ENCODE measurements around the gene PITPNM3. TPM values are rescaled to one million over a fixed set of nuclear protein-coding genes. Genes with fewer than 3 reads are reported as not detected.

PITPNM3 gene
- total and polyA plus RNA-seq, 10 donors: 5.4 to 215 (median 125) TPM

- no peak overlapping the region for H3K4me3 ChIP-seq
- H3K27ac ChIP-seq: peak overlapping the region in 3 of 8 donors; percentile 8 to 80 (median 14)
- intact Hi-C loops (cut with DNase I; ENCODE audit: low total_unique reads): no loop called here
- TF ChIP-seq POLR2AphosphoS5 (IDR thresholded peaks at IDR 0.05): no peak
- TF ChIP-seq CTCF (IDR thresholded peaks at IDR 0.05 in 8 of 11, conservative IDR thresholded peaks at IDR 0.05 in 3 of 11): no peak
- no peak for TF ChIP-seq POLR2A (IDR thresholded peaks at IDR 0.05)
- peaks cover 0 to 100% (median 67%) of the 10 kb centered on the region in 6 donors for H3K36me3 ChIP-seq
- 63 to 87% (median 77%) methylated on average over 7 of the region's 7 CpGs for WGBS, 5 donors
- no peaks in the 10 kb centered on the region for H3K9me3 ChIP-seq
- H3K27me3 ChIP-seq (replicated peaks in 1 of 7): no peaks in the 10 kb centered on the region
- peaks cover 0 to 32% (median 10%) of the 10 kb centered on the region in 6 donors for H3K4me1 ChIP-seq
- DNase-seq: no peak
Measured at GRCh38 chr17:6591599-6592158, 35.3 kb upstream of the PITPNM3 start.

- intact Hi-C loops (cut with DNase I; ENCODE audit: low total_unique reads): no loop called here
- Histone ChIP-seq H3K27ac (peak overlapping the region in 3 of 8 donors; percentile 21 to 43 (median 25)), H3K9me3 (peaks cover 0 to 11% (median 8%) of the 10 kb centered on the region in 8 donors), H3K4me3 (no peak overlapping the region), H3K36me3 (peaks cover 7 to 100% (median 60%) of the 10 kb centered on the region in 6 donors), H3K27me3 (replicated peaks in 1 of 7) (no peaks in the 10 kb centered on the region), H3K4me1 (peaks cover 0 to 9% (median 0%) of the 10 kb centered on the region in 6 donors)
- DNase-seq: no peak
- 91 to 97% (median 93%) methylated on average over 14 to 15 of the region's 15 CpGs for WGBS, 5 donors
- TF ChIP-seq POLR2AphosphoS5 (IDR thresholded peaks at IDR 0.05) (no peak), POLR2A (IDR thresholded peaks at IDR 0.05) (no peak), CTCF (IDR thresholded peaks at IDR 0.05 in 8 of 11, conservative IDR thresholded peaks at IDR 0.05 in 3 of 11) (no peak)
Measured at GRCh38 chr17:6589266-6589946, 33.1 kb upstream of the PITPNM3 start.

- Histone ChIP-seq H3K36me3 (peaks cover 7 to 100% (median 56%) of the 10 kb centered on the region in 6 donors), H3K27me3 (replicated peaks in 1 of 7) (no peaks in the 10 kb centered on the region), H3K4me1 (peaks cover 0 to 3% (median 0%) of the 10 kb centered on the region in 6 donors), H3K9me3 (peaks cover 0 to 11% (median 8%) of the 10 kb centered on the region in 8 donors), H3K27ac (peak overlapping the region in 1 of 8 donors; percentile 43), H3K4me3 (no peak overlapping the region)
- no peak for DNase-seq
- intact Hi-C loops (cut with DNase I; ENCODE audit: low total_unique reads): no loop called here
- WGBS, 5 donors: 87 to 93% (median 91%) methylated on average over 5 of the region's 5 CpGs
- no peak for TF ChIP-seq POLR2A (IDR thresholded peaks at IDR 0.05)
- no peak for TF ChIP-seq CTCF (IDR thresholded peaks at IDR 0.05 in 8 of 11, conservative IDR thresholded peaks at IDR 0.05 in 3 of 11)
- no peak for TF ChIP-seq POLR2AphosphoS5 (IDR thresholded peaks at IDR 0.05)
Measured at GRCh38 chr17:6588165-6588564, 31.8 kb upstream of the PITPNM3 start.

- intact Hi-C loops (cut with DNase I; ENCODE audit: low total_unique reads): no loop called here
- no peak for DNase-seq
- Histone ChIP-seq H3K9me3 (peaks cover 0 to 11% (median 8%) of the 10 kb centered on the region in 8 donors), H3K36me3 (peaks cover 7 to 99% (median 55%) of the 10 kb centered on the region in 6 donors), H3K27ac (no peak overlapping the region), H3K4me1 (no peaks in the 10 kb centered on the region), H3K27me3 (replicated peaks in 1 of 7) (no peaks in the 10 kb centered on the region), H3K4me3 (no peak overlapping the region)
- 90 to 98% (median 95%) methylated on average over 4 of the region's 4 CpGs for WGBS, 5 donors
- TF ChIP-seq CTCF (IDR thresholded peaks at IDR 0.05 in 8 of 11, conservative IDR thresholded peaks at IDR 0.05 in 3 of 11): no peak
- no peak for TF ChIP-seq POLR2AphosphoS5 (IDR thresholded peaks at IDR 0.05)
- no peak for TF ChIP-seq POLR2A (IDR thresholded peaks at IDR 0.05)
Measured at GRCh38 chr17:6587310-6587709, 31.0 kb upstream of the PITPNM3 start.

Measured in spleen (tissue), 11 donors.